HG02852 (cell line): Measurements from ENCODE around the gene DARS2.

Experiments used
- ATAC-seq: cut with Tn5 transposase; IDR thresholded peaks from one replicate; pipeline ENCODE4 v1.9.1; 2021; ENCODE audit warnings: mild to moderate bottlenecking, moderate library complexity; ENCODE audit not compliant: unreplicated experiment

The DARS2 gene

DNA sequence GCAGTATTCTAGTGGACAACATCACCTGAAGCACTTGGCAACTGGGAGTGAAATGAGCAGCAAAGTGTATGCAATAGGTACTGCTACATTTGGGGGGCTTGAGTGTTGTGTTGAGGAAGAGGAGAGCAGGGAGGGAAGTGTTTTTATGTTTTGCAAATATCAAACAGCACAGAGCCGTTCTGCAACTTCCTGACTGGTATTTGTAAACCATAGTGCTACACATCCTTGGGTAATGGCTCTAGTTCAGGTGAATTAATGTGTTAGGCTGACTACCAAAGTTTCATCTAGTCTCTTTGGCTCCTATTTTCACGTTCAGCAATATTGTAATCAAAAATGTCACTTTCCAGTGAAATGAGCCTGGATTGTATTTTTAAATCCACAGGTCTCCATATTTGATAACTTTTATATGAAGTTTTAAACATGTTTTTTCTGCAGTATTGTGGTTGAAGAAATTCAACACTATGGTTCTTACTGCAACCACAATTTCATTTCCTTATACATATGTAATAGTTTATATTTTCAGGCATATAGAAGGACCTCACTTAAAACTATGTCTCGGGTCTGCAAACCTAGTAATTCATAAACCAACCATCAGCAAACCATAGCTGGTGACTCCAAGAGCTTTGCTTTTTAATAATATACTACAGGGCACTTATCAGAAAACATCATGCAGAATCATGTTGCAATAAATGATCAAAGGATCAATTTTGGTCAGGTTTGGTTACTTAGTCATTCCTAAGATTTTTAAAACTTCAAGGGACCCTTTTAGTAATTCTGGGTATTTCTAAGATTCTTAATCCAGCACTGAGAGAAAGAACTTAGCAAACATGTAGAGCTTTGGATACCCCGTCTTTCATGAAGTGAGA lies 62.5 kb downstream of the DARS2 start:
- ATAC-seq: no peak

DNA sequence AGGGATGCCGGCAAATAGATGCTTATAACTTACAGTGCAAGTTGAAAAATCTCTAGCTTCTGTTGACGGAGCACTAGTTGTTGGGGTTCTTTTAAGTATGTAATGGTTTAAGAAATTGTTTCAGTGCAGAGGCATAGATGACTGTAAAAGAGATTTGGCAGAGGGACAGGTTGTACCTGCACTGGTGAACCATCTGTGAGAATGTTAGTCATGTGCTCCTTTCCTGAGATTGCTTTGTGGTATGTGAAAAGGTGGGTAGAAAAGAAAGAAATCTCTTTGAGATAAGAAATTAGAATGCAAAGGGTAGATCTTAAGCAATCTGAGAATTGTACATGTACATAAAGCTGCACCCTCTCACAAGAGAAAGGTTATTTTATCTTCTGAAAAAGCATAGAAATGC lies 63.2 kb downstream of the DARS2 start:
- ATAC-seq: no peak

DNA sequence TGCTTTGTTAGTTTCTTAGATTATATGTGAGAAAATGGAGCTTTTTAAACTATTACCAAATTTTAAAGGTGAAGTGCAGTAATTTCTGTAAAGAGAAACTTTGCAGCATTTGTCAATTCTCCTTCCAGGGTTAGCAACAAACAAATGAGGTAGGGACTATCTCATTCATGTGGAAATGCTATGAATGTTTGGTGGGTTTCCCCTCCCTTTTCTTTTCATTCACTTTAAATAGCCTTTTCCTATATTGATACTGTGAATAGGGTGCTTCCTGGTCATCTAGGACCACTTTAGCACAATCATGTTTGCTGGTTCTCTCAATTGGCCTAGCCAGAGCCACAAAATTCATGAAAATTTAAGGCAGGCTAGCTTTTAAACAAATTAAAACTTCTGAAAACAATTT lies 64.3 kb downstream of the DARS2 start:
- no peak for ATAC-seq

- no peak for ATAC-seq
Observed at GRCh38 chr1:173889885-173890284, 65.4 kb downstream of the DARS2 start.

DNA sequence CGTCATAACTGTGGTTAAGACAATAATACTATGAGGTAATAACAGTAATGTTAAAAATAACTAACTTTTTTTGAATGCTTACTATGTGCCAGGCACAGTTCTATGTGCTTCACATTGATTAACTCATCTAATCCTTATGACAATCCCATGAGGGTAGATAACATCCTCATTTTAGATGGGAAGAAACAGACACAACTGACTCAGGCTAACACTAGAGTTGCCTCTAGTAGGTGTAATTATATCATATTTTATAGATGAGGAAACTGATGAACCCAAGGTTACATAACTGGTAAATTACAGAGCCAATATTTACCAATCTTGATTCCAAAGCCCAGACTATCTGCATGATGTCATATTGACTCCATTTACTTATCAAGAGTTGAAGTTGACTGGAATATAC lies 69.1 kb downstream of the DARS2 start:
- no peak for ATAC-seq

GRCh38 chr1:173894189-173894588 lies 69.7 kb downstream of the DARS2 start:
- no peak for ATAC-seq

DNA sequence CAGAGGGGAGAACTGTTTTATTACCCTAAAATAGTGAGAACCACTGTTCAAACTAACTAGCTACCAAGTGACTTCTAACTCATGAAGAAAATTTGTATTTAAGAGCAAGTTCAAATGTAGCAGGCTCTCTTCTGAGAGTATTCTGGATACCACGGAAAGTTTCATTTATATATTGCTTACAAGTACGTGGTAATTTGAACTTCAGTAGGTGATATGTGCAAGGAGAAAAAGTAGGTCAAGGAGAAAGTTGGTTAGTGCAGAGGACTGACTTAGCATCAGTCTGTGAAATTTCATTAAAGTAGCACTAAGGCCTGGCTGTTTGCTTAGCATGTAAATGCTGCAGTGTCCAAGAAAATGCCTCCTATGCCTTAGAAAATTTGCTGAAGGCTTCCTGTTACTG lies 76.0 kb downstream of the DARS2 start:
- no peak for ATAC-seq

GRCh38 chr1:173900992-173901391 lies 76.5 kb downstream of the DARS2 start:
- ATAC-seq: no peak

- ATAC-seq: no peak
Observed at GRCh38 chr1:173903827-173904531, 79.5 kb downstream of the DARS2 start.
